GM12878 (cell line): ENCODE measurements around the gene POMT2. TPM values are rescaled to one million over a fixed set of nuclear protein-coding genes. Genes with fewer than 3 reads are reported as not detected.

Experiments used
- PAX5 ChIP-seq: IDR thresholded peaks from 2 replicates; pipeline ENCODE4 v1.6.1; 2011; ENCODE audit warnings: low read depth, low read length, borderline replicate concordance
- REST ChIP-seq: IDR thresholded peaks from 2 replicates; pipeline ENCODE4 v1.6.1; 2012; ENCODE audit warnings: mild to moderate bottlenecking, low read depth, low read length
- polyA plus RNA-seq, 11 experiments: library from polyadenylated mRNA; depleted of rRNA in 4 of 11; unstranded in 6 of 11; stranded (reverse) in 5 of 11; fragments of >200 nt; fragmentation: Nextera tagmentation in 4 of 11; fragmentation: Illumina TruSeq in 1 of 11; extraction: Ambion mirVana in 4 of 11; extraction: Trizol in 1 of 11; gene quantifications; 1 replicate in 1 of 11; 2 replicates in 10 of 11; pipeline versions ENCODE4 v1.2.1 to v1.2.3, GENCODE V29; 2011 to 2016; ENCODE audit warnings: inconsistent platforms in 2 of 11, missing spikeins in 2 of 11, low read depth in 1 of 11
- total RNA-seq, 4 experiments: library from RNA; depleted of rRNA in 3 of 4; stranded (reverse); fragments of >200 nt in 3 of 4; fragmentation: Illumina TruSeq in 1 of 4; extraction: Trizol in 1 of 4; gene quantifications; 2 replicates each; pipeline versions ENCODE4 v1.2.1 to v1.2.3, GENCODE V29; 2013 to 2021
- TF ChIP-seq, protein P1 (sequence below): fragments of 450-650 bp; IDR thresholded peaks from 2 replicates; pipeline ENCODE4 v1.6.1; 2016; ENCODE audit warnings: mild to moderate bottlenecking
- TF ChIP-seq, protein P2 (sequence below): fragments of 450-650 bp; formaldehyde crosslinking; IDR thresholded peaks from 2 replicates; pipeline ENCODE4 v1.5.0; 2022; ENCODE audit warnings: mild to moderate bottlenecking, missing genetic modification characterization

The POMT2 gene
- total and polyA plus RNA-seq, 10 of the 15 experiments (the other 5 are each of a cell fraction or from before 2014, with no cell fraction given), result 0.23 to 13.9 (median 6.5) TPM

DNA sequence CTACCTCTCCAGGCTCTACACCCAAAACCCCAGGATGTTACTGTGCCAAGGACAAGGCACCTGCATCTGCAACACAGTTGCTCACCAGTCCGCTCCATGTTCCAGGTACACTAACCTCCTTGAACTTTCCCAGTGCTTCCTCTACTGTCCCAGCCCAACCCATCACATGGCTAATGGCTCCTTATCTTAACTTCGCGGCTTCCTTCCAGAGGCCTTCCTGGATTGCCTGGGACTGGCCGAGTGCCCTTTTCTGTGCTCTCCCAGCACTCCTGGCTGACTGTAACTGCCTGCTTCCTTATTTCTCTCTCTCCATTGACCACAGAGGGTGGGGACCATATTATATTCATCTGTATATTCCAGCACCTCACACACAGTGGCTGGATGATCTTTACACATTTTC, 20.9 kb downstream of the POMT2 start (continued):
- TF ChIP-seq, protein P1, sequence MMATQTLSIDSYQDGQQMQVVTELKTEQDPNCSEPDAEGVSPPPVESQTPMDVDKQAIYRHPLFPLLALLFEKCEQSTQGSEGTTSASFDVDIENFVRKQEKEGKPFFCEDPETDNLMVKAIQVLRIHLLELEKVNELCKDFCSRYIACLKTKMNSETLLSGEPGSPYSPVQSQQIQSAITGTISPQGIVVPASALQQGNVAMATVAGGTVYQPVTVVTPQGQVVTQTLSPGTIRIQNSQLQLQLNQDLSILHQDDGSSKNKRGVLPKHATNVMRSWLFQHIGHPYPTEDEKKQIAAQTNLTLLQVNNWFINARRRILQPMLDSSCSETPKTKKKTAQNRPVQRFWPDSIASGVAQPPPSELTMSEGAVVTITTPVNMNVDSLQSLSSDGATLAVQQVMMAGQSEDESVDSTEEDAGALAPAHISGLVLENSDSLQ, result no peak
- TF ChIP-seq, protein P2, sequence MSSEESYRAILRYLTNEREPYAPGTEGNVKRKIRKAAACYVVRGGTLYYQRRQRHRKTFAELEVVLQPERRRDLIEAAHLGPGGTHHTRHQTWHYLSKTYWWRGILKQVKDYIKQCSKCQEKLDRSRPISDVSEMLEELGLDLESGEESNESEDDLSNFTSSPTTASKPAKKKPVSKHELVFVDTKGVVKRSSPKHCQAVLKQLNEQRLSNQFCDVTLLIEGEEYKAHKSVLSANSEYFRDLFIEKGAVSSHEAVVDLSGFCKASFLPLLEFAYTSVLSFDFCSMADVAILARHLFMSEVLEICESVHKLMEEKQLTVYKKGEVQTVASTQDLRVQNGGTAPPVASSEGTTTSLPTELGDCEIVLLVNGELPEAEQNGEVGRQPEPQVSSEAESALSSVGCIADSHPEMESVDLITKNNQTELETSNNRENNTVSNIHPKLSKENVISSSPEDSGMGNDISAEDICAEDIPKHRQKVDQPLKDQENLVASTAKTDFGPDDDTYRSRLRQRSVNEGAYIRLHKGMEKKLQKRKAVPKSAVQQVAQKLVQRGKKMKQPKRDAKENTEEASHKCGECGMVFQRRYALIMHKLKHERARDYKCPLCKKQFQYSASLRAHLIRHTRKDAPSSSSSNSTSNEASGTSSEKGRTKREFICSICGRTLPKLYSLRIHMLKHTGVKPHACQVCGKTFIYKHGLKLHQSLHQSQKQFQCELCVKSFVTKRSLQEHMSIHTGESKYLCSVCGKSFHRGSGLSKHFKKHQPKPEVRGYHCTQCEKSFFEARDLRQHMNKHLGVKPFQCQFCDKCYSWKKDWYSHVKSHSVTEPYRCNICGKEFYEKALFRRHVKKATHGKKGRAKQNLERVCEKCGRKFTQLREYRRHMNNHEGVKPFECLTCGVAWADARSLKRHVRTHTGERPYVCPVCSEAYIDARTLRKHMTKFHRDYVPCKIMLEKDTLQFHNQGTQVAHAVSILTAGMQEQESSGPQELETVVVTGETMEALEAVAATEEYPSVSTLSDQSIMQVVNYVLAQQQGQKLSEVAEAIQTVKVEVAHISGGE (CRISPR knock-in tag), result no peak
- TF ChIP-seq REST, result no peak
- no peak for TF ChIP-seq PAX5
- TF ChIP-seq, all 136 proteins: peak for 0
